ENCODE results near the gene FKRP. TPM values are rescaled to one million over a fixed set of nuclear protein-coding genes. Genes with fewer than 3 reads are reported as not detected.

FKRP gene
- total and polyA plus RNA-seq, 2 of the 13 experiments (the other 11 are each of a cell fraction or from before 2014, with no cell fraction given) = 7.3 to 9.8 TPM

DNA sequence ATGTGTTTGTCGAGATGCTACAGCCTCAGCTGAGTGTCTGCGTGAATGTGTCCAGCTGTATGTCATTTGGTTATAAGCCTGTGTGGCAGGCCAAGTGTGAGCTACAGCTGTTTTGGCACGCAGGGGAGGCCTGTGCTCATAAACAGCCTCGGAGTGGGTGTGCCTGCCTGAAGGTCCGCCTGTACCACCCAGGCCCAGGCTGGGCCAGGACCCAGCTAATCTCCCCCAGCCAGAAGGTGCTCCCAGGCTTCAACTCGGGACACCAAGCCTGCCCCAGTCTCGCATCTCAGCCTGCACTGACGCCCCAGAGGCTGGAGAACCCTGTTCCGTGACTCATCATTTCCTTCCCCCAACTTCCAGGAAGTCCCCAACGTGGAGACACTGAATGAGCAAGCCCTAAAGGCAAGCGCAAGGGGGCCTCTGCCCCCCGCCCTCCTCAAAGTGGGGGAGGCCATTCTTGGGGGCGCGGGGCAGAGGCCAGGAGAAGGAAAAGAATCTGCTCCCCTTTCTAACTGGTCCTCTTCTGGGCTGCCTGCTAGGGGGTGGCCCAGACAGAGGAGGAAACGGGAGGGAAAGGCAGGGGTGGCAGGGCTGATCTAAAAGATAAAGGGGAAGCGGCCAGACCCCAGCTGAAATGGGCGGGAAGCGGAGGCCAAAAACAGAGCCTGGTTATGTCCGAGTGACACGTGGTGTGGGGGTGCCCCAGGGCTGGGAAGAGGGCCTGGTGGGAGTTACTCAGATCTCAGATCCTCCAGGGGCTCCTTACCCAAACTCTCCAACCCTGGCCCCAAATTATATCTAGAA is 40.6 kb downstream of the FKRP start (continued):
- TF ChIP-seq SRSF1 (optimal IDR thresholded peaks at IDR 0.05; ENCODE audit: low read depth, low read length) = peak; percentile 96
- TF ChIP-seq ZBTB38 (CRISPR knock-in tag; IDR thresholded peaks at IDR 0.05) = peak; percentile 22; the same call in 1 of the 2 replicates
- TF ChIP-seq ZNF761 (CRISPR knock-in tag; conservative IDR thresholded peaks at IDR 0.05) = no peak
- no peak for TF ChIP-seq ZFP41 (CRISPR knock-in tag; IDR thresholded peaks at IDR 0.05; ENCODE audit: borderline replicate concordance)
- TF ChIP-seq ELK4 (CRISPR knock-in tag; IDR thresholded peaks at IDR 0.05; ENCODE audit: borderline replicate concordance) = no peak
- TF ChIP-seq ZNF343 (CRISPR knock-in tag; IDR thresholded peaks at IDR 0.05) = no peak
- TF ChIP-seq CREBL2 (CRISPR knock-in tag; IDR thresholded peaks at IDR 0.05; ENCODE audit: borderline replicate concordance) = no peak
- TF ChIP-seq KMT2A (CRISPR knock-in tag; IDR thresholded peaks at IDR 0.05) = peak; percentile 28; the same call in 1 of the 2 replicates
- no peak for TF ChIP-seq SRSF4 (IDR thresholded peaks at IDR 0.05; ENCODE audit: low read depth, low read length, poor library complexity, severe bottlenecking)
- 0 out of 2 replicates have a peak, but pooled peaks have one; percentile 15 for TF ChIP-seq TSC22D2 (CRISPR knock-in tag; IDR thresholded peaks at IDR 0.05; ENCODE audit: borderline replicate concordance)
- no peak for TF ChIP-seq ZNF777 (CRISPR knock-in tag; IDR thresholded peaks at IDR 0.05)
- TF ChIP-seq SETDB1 (CRISPR knock-in tag; IDR thresholded peaks at IDR 0.05; ENCODE audit: borderline replicate concordance) = no peak
- no peak for TF ChIP-seq ZNF251 (CRISPR knock-in tag; IDR thresholded peaks at IDR 0.05)
- peak; percentile 79; the same call in 1 of the 2 replicates for TF ChIP-seq DNMT3B (CRISPR knock-in tag; conservative IDR thresholded peaks at IDR 0.05)
- TF ChIP-seq EP300 (IDR thresholded peaks at IDR 0.05; ENCODE audit: low read depth in 2 of 2, low read length in 2 of 2) = no peak
- 0 out of 2 replicates have a peak, but pooled peaks have one; percentile 13 for TF ChIP-seq EP300 (CRISPR knock-in tag; IDR thresholded peaks at IDR 0.05; ENCODE audit: borderline replicate concordance)
- TF ChIP-seq ZNF296 (CRISPR knock-in tag; conservative IDR thresholded peaks at IDR 0.05) = no peak
- TF ChIP-seq MAFF (IDR thresholded peaks at IDR 0.05; ENCODE audit: low read depth, low read length) = 0 out of 2 replicates have a peak, but pooled peaks have one; percentile 22
- no peak for TF ChIP-seq ZNF724P (CRISPR knock-in tag; IDR thresholded peaks at IDR 0.05; ENCODE audit: borderline replicate concordance)
- no peak for TF ChIP-seq SKI (IDR thresholded peaks at IDR 0.05; ENCODE audit: partially characterized antibody)
- TF ChIP-seq, protein P1, sequence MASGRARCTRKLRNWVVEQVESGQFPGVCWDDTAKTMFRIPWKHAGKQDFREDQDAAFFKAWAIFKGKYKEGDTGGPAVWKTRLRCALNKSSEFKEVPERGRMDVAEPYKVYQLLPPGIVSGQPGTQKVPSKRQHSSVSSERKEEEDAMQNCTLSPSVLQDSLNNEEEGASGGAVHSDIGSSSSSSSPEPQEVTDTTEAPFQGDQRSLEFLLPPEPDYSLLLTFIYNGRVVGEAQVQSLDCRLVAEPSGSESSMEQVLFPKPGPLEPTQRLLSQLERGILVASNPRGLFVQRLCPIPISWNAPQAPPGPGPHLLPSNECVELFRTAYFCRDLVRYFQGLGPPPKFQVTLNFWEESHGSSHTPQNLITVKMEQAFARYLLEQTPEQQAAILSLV (CRISPR knock-in tag; IDR thresholded peaks at IDR 0.05; ENCODE audit: borderline replicate concordance) = no peak
- peak; percentile 38; the same call in 1 of the 2 replicates for TF ChIP-seq ZFY (CRISPR knock-in tag; IDR thresholded peaks at IDR 0.05)
- peak; percentile 63; the same call in 1 of the 2 replicates for TF ChIP-seq HDAC1 (CRISPR knock-in tag; IDR thresholded peaks at IDR 0.05)
- peak; percentile 35; the same call in 1 of the 2 replicates for TF ChIP-seq POLR2G (IDR thresholded peaks at IDR 0.05; ENCODE audit: low read depth, low read length)
- TF ChIP-seq, protein P2, sequence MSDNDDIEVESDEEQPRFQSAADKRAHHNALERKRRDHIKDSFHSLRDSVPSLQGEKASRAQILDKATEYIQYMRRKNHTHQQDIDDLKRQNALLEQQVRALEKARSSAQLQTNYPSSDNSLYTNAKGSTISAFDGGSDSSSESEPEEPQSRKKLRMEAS (IDR thresholded peaks at IDR 0.05) = peak; percentile 57
- TF ChIP-seq NBN (conservative IDR thresholded peaks at IDR 0.05) = no peak
